Endometrium (tissue), 2 donors: ENCODE measurements around the gene ZC4H2.
"Not testable (repeated sequence)": the region's sequence is repeated elsewhere in the genome, so short reads cannot be mapped to it uniquely, and the experiment has no call there.

Experiments
- FAIRE-seq: peaks from 2 replicates; lab custom pipeline; 2012; peaks lifted over from hg19 to GRCh38; lab: Jason Lieb, UNC
- donor health status: control.
- donor health status: control.

ZC4H2 gene, protein sequence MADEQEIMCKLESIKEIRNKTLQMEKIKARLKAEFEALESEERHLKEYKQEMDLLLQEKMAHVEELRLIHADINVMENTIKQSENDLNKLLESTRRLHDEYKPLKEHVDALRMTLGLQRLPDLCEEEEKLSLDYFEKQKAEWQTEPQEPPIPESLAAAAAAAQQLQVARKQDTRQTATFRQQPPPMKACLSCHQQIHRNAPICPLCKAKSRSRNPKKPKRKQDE

GRCh38 chrX:64975989-64976672 lies at the start of gene ZC4H2:
TSS of gene ZC4H2 (minus strand) at chrX:64976450. CDS start at chrX:64976377, 73 bp downstream.
- no peak for FAIRE-seq

DNA sequence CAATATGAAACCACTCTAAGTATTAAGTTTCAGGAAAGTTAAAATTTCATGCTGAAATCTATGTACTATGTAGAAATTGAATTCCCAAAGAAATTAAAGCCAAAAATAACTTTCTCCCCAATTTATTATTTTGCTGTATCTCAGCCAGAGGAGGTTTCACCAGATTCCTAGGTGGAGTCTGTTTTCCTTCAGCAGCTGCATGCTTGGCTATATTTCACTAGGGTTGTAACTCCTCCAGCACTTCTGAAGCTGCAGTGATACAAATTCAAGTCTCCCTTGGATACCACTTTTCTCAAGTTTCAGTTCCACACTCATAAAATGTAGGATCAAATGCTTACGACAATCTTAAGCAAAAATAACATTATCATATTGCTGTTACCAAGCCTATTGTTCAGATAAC lies 41.2 kb upstream of the ZC4H2 start:
- FAIRE-seq, result no peak

- no peak for FAIRE-seq
Observed at GRCh38 chrX:65014230-65014629, 38.0 kb upstream of the ZC4H2 start.

- FAIRE-seq, result no peak
Observed at GRCh38 chrX:65009459-65009858, 33.2 kb upstream of the ZC4H2 start.

GRCh38 chrX:65002208-65002607 lies 26.0 kb upstream of the ZC4H2 start:
- not testable (repeated sequence) for FAIRE-seq

DNA sequence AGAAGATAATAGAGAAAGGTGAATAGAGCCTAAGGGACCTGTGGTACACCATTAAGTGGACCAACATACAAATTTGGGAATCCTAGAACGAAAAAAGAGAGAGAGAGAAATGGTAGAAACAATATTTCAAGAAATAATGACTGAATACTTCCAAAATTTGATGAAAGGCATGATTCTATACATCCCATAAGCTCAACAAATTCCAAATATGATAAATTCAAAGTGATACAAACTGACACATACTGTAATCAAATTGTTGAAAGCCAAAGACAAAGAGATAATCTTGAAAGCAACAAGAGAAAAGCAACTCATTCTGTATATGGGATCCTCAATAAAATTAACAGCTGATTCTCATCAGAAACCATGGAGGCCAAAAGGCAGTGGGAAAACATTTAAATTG lies 20.6 kb upstream of the ZC4H2 start:
- FAIRE-seq, result no peak

- FAIRE-seq, result no peak
Observed at GRCh38 chrX:64994131-64994798, 18.0 kb upstream of the ZC4H2 start.

DNA sequence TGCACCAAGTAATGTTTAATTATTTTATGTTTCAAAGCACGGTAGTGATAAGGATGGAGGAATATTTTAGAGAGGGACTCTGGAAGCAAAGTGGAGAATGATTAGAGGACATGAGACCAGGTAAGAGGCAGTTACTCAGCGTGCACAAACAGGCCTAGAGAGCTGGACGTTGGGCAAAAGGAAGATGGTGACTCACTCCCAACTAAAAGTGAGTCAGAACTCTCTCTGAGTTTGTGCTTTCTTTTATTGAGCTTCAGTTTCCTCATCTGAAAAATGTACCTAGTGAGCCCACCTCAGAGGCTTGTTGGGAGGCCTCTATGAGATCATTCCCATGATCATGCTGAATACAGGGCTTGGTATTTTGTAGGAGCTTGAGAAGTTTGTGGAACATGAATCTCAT lies 1.6 kb upstream of the ZC4H2 start:
- FAIRE-seq, result no peak

DNA sequence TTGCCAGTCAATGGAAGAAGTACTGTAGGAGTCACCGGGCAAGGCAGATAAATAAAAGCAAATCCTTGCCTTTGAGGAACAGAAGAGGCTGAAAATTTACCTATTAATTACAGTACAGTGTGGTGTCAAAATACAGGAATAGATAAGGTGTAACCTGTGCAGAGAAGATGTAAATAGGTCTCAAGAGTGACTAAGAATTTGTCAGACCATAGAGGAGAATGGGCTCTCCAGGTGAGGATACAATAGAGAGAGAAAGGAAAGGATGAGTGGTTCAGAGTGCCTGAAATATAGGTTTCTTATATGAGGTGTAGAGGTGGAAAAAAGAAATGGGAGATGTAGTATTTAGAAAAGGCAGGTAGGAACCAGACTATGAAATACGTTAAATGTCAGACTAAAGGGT lies 801 bp upstream of the ZC4H2 start:
- no peak for FAIRE-seq

DNA sequence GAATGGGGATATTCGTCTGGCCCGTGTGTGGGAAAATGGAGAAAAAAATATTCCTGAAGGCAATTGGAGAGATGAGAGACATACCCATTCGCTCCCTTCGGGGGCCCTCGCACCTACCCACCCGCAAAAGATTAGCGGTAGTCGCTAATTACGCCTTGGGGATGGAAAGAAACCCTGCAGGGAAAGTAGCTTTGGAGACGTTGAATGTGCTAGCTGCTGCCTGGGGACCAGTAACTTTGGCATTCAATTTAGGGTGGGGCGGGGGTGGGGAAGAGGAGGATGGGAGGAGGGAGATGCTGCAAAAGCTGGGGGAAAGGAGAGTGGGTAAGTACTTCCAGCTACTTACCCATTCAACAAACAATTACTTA lies 407 bp upstream of the ZC4H2 start:
- no peak for FAIRE-seq

- FAIRE-seq, result no peak
Observed at GRCh38 chrX:64975491-64975890, 759 bp downstream of the ZC4H2 start.

DNA sequence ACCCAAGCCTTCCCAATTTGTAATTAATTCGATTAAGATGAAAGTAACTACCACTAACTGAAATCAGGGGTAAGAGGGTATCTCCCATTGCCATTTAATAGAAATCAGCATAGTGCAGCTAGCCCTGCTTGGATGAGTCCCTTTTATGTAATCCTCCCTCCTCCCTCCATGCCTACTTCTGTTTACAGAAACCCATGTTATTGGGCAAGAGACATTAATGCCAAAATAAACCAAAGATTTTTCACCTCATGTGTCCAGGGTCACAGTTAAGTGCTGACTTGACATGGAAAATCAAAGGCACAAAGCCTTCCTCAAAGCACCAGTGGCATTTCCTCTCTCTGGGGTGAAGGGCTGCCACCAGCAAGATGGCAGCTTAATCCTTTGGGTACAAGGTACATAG lies 50.8 kb downstream of the ZC4H2 start:
- no peak for FAIRE-seq

- no peak for FAIRE-seq
Observed at GRCh38 chrX:64908121-64908520, 68.1 kb downstream of the ZC4H2 start.

DNA sequence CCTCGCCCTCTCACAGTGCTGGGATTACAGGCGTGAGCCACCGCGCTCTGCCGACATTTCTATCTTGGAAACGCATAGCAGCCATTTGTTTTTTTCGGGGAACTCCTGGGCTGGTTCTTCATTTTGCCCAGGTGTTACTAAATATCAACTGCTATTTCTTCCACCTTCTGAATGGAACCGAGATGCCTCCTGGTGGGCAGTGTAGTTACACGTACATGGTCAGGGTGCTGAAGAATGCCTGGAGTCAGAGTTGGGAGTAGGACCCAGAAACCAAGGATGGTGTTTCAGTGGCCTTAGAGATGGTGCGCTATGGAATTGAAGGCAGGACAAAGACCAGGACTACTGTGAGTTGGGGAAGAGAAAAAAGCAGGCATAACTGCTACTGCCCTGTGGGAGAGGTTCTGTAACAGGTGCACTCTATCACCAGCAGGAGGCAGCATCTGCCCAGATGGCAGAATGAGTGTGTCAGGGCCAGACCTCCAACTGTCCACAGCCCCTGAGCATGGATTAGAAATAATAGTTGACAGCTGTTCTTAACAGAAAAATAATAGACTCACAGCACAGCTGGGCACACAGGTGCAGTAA lies 81.7 kb downstream of the ZC4H2 start:
- FAIRE-seq, result no peak

DNA sequence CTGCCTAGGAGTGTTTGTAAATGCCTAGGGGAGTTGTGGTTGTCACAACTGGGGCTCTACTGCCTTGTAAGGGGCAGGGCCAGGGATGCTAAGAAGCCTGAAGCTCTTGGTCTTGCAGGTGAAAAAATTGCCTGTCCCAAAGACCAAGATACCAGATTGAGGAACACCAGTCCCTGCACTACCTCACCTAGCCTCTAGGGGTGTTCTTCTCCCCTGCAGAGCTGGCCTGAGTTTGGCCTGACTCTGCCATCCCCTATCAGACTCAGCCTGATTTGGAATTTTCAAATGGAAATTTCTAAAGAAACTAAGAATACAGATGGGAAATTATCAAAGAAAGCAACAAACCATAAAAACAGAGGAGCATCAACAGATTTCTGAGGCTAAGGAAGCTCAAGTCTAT lies 90.4 kb downstream of the ZC4H2 start:
- FAIRE-seq, result no peak

- FAIRE-seq, result not testable (repeated sequence)
Observed at GRCh38 chrX:64878709-64879108, 97.5 kb downstream of the ZC4H2 start.

- FAIRE-seq, result no peak
Observed at GRCh38 chrX:64867217-64867616, 109.0 kb downstream of the ZC4H2 start.
